HEK293 (cell line): ENCODE data around the gene DBX2.
A peak's percentile ranks its signal among the peaks of the same experiment; 100 is the strongest.

ENCODE experiments used
- CTCF ChIA-PET: fragments of 350-600 bp; formaldehyde crosslinking; extraction: SDS; loops from one replicate; lab custom pipeline; 2021; ENCODE audit warnings: antibody characterized with exemption; lab: Yijun Ruan, JAX
- POLR2A ChIA-PET: fragments of 300-600 bp; formaldehyde crosslinking; extraction: SDS; loops from one replicate; lab custom pipeline; 2020; ENCODE audit warnings: antibody characterized with exemption, inconsistent platforms; lab: Yijun Ruan, JAX
- H3K27ac ChIP-seq: fragments of 200-500 bp; sonication (Bioruptor generic); 2 replicates; pipeline ENCODE4 v1.5.1; 2014; ENCODE audit warnings: low read depth, low read length, control low read depth, inconsistent platforms; ENCODE audit errors: extremely low read depth
- H3K36me3 ChIP-seq, 2 experiments: fragments of 200-500 bp in 1 of 2; sonication (Bioruptor generic) in 1 of 2; 1 replicate in 1 of 2; 2 replicates in 1 of 2; pipeline ENCODE4 v1.5.1; 2014 to 2017; ENCODE audit warnings: inconsistent platforms in 2 of 2, low read length in 2 of 2; ENCODE audit not compliant: control insufficient read depth in 2 of 2, insufficient read depth in 1 of 2
- H3K4me1 ChIP-seq: fragments of 200-500 bp; sonication (Bioruptor generic); 2 replicates; pipeline ENCODE4 v1.5.1; 2014; ENCODE audit warnings: mild to moderate bottlenecking, low read length, inconsistent platforms; ENCODE audit not compliant: control insufficient read depth, insufficient read depth
- H3K4me3 ChIP-seq: 2 replicates; pipeline ENCODE4 v1.5.1; 2011; ENCODE audit warnings: low read depth, mild to moderate bottlenecking, control low read depth, low read length, moderate library complexity
- H3K9me3 ChIP-seq: fragments of 200-500 bp; sonication (Bioruptor generic); 2 replicates; pipeline ENCODE4 v1.5.1; 2014; ENCODE audit warnings: low read depth, low read length, inconsistent platforms; ENCODE audit not compliant: control insufficient read depth, insufficient read depth
- MEIS1 ChIP-seq: sonication (generic); formaldehyde crosslinking; IDR thresholded peaks from 2 replicates; pipeline ENCODE4 v1.8.1; 2022; ENCODE audit warnings: missing genetic modification reagents, mild to moderate bottlenecking, borderline replicate concordance
- PRDM6 ChIP-seq: fragments of 450-650 bp; formaldehyde crosslinking; IDR thresholded peaks from 2 replicates; pipeline ENCODE4 v1.5.1; 2017; ENCODE audit warnings: missing biosample characterization, missing genetic modification characterization
- SP7 ChIP-seq: fragments of 450-650 bp; formaldehyde crosslinking; IDR thresholded peaks from 2 replicates; pipeline ENCODE4 v1.5.1; 2016; ENCODE audit warnings: missing biosample characterization, missing genetic modification characterization
- YY1 ChIP-seq: fragments of 450-650 bp; formaldehyde crosslinking; IDR thresholded peaks from 2 replicates; pipeline ENCODE4 v1.5.1; 2018; ENCODE audit warnings: missing biosample characterization, missing genetic modification characterization
- ZBTB17 ChIP-seq: fragments of 450-650 bp; formaldehyde crosslinking; IDR thresholded peaks from 2 replicates; pipeline ENCODE4 v1.5.1; 2016; ENCODE audit warnings: missing biosample characterization, missing genetic modification characterization
- ZFP69B ChIP-seq: fragments of 450-650 bp; formaldehyde crosslinking; IDR thresholded peaks from 2 replicates; pipeline ENCODE4 v1.5.1; 2016; ENCODE audit warnings: missing biosample characterization, missing genetic modification characterization
- ZNF10 ChIP-seq: fragments of 450-650 bp; formaldehyde crosslinking; IDR thresholded peaks from 2 replicates; pipeline ENCODE4 v1.5.1; 2017; ENCODE audit warnings: missing biosample characterization, missing genetic modification characterization
- ZNF239 ChIP-seq: fragments of 450-650 bp; formaldehyde crosslinking; IDR thresholded peaks from 2 replicates; pipeline ENCODE4 v1.5.1; 2016; ENCODE audit warnings: missing biosample characterization, missing genetic modification characterization
- ZNF311 ChIP-seq: fragments of 450-650 bp; formaldehyde crosslinking; IDR thresholded peaks from 2 replicates; pipeline ENCODE4 v1.5.1; 2017; ENCODE audit warnings: missing biosample characterization, missing genetic modification characterization, borderline replicate concordance
- ZNF335 ChIP-seq: fragments of 450-650 bp; formaldehyde crosslinking; conservative IDR thresholded peaks from 2 replicates; pipeline ENCODE4 v1.5.1; 2016; ENCODE audit warnings: missing biosample characterization, missing genetic modification characterization
- ZNF341 ChIP-seq: fragments of 450-650 bp; formaldehyde crosslinking; IDR thresholded peaks from 2 replicates; pipeline ENCODE4; 2016; ENCODE audit warnings: low read depth, missing biosample characterization, missing genetic modification characterization
- ZNF426 ChIP-seq: fragments of 450-650 bp; formaldehyde crosslinking; IDR thresholded peaks from 2 replicates; pipeline ENCODE4 v1.5.1; 2017; ENCODE audit warnings: missing biosample characterization, missing genetic modification characterization, mild to moderate bottlenecking, inconsistent platforms, moderate library complexity
- ZNF571 ChIP-seq: fragments of 450-650 bp; formaldehyde crosslinking; IDR thresholded peaks from 2 replicates; pipeline ENCODE4 v1.5.0; 2017; ENCODE audit warnings: missing biosample characterization, missing genetic modification characterization
- ZNF585B ChIP-seq: fragments of 450-650 bp; formaldehyde crosslinking; IDR thresholded peaks from 2 replicates; pipeline ENCODE4 v1.5.1; 2016; ENCODE audit warnings: missing biosample characterization, missing genetic modification characterization
- ZNF623 ChIP-seq: fragments of 450-650 bp; formaldehyde crosslinking; IDR thresholded peaks from 2 replicates; pipeline ENCODE4 v1.5.1; 2016; ENCODE audit warnings: missing biosample characterization, missing genetic modification characterization
- ZNF626 ChIP-seq: fragments of 450-650 bp; sonication (Bioruptor Pico); formaldehyde crosslinking; IDR thresholded peaks from 2 replicates; pipeline ENCODE4 v1.5.1; 2018; ENCODE audit warnings: missing biosample characterization, missing genetic modification characterization, inconsistent platforms
- ZNF777 ChIP-seq: fragments of 450-650 bp; formaldehyde crosslinking; IDR thresholded peaks from 2 replicates; pipeline ENCODE4 v1.5.1; 2017; ENCODE audit warnings: missing biosample characterization, missing genetic modification characterization, borderline replicate concordance
- TF ChIP-seq, protein P1 (sequence below): fragments of 450-650 bp; formaldehyde crosslinking; IDR thresholded peaks from 2 replicates; pipeline ENCODE4 v1.5.1; 2016; ENCODE audit warnings: missing biosample characterization, missing genetic modification characterization
- TF ChIP-seq, protein P2 (sequence below): fragments of 450-650 bp; formaldehyde crosslinking; IDR thresholded peaks from 2 replicates; pipeline ENCODE4 v1.5.1; 2016; ENCODE audit warnings: missing biosample characterization, missing genetic modification characterization

Gene DBX2

GRCh38 chr12:45065125-45065626 is 14.3 kb upstream of the DBX2 start:
- H3K4me1 ChIP-seq: no peaks in the 10 kb centered on the region
- no peak overlapping the region for H3K4me3 ChIP-seq
- CTCF ChIA-PET: interaction anchor here (0.6 to 0.8 kb wide), 3 partner anchors 23 to 1251 kb away, joined by 3 to 4 read pairs (median 3); no protein-coding TSS in a partner anchor
- H3K9me3 ChIP-seq: no peaks in the 10 kb centered on the region
- TF ChIP-seq ZNF571 (tag by site-specific recombination): no peak
- TF ChIP-seq, all 188 proteins: peak for 0
- Histone ChIP-seq H3K36me3 (no peaks in the 10 kb centered on the region), H3K27ac (no peak overlapping the region)
- POLR2A ChIA-PET: no interaction called here

DNA sequence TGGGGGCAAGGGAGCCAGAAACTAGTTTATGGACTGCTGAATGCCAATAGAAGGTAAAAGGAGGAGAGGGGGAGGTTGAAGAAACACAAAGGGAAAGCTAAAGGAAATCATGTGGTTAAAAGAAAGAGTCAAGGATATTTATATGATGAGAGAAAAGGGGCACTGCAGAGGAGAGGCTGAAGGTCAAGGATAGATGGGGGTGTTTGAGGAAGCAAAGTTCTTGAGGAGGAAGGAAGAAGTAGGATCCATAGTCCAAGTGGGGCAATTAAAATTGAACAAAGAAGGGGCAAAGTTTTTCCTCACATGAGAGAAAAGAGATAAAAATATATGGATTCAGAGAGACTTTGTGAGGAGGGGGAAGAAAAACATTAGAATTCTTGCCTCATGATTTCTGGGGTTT is 10.1 kb upstream of the DBX2 start:
- TF ChIP-seq PRDM6 (tag by site-specific recombination) (no peak), ZNF426 (tag by site-specific recombination) (no peak), ZNF239 (tag by site-specific recombination) (no peak), MEIS1 (CRISPR knock-in tag) (no peak)
- no peaks in the 10 kb centered on the region for H3K36me3 ChIP-seq
- ChIA-PET CTCF (interaction anchor here (1.9 kb wide), 1 partner anchor 112 kb away, joined by 4 read pairs; no protein-coding TSS in a partner anchor), POLR2A (no interaction called here)
- H3K4me1 ChIP-seq: no peaks in the 10 kb centered on the region
- no peaks in the 10 kb centered on the region for H3K9me3 ChIP-seq
- H3K4me3 ChIP-seq: no peak overlapping the region
- H3K27ac ChIP-seq: no peak overlapping the region

DNA sequence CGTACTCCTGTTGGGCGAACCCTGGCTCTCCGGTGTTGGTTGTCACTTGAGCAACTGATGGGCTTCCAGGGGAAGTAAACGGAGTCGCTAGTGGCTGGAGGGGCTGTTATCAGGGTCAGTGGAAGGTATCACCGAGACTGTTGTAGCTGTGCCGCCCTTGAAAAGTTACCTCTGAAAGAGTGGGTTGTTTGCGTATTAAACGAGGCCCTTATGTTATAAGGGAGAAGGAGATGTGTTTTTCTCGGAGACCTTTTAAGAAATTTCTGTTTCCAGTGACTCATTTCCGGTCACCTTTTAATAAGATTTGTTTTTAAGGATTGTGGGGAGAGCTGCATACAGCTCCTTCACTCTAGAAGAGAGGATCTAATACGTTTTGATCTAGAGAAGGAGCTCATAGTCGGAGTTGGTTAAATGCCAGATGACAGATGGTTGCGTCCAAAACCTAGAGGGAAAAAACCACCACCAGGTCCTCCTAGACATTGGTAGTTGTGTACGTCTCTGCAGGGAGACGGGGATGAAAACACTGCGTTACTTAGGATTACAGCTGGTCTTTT is 750 bp upstream of the DBX2 start:
- Histone ChIP-seq H3K9me3 (no peaks in the 10 kb centered on the region), H3K4me1 (no peaks in the 10 kb centered on the region), H3K36me3 (no peaks in the 10 kb centered on the region), H3K27ac (no peak overlapping the region), H3K4me3 (peak overlapping the region; percentile 56)
- POLR2A ChIA-PET: no interaction called here
- CTCF ChIA-PET: interaction anchor here (0.6 to 1.3 kb wide), 3 partner anchors 79 to 103 kb away, joined by 3 read pairs; no protein-coding TSS in a partner anchor
- TF ChIP-seq YY1 (tag by site-specific recombination): no peak
- no peak for TF ChIP-seq ZNF777 (tag by site-specific recombination)
- TF ChIP-seq ZNF311: no peak
- 0 out of 2 replicates have a peak, but pooled peaks have one; percentile 11 for TF ChIP-seq ZFP69B (tag by site-specific recombination)
- no peak for TF ChIP-seq MEIS1 (CRISPR knock-in tag)
- peak; percentile 23; the same call in 1 of the 2 replicates for TF ChIP-seq ZBTB17 (tag by site-specific recombination)
- no peak for TF ChIP-seq ZNF626 (tag by site-specific recombination)
- TF ChIP-seq ZNF623: no peak
- 0 out of 2 replicates have a peak, but pooled peaks have one; percentile 49 for TF ChIP-seq ZNF341 (tag by site-specific recombination)
- TF ChIP-seq ZNF10 (tag by site-specific recombination): peak; percentile 12; the same call in 1 of the 2 replicates
- no peak for TF ChIP-seq ZNF585B (tag by site-specific recombination)
- TF ChIP-seq ZNF335 (tag by site-specific recombination): peak; percentile 79
- TF ChIP-seq, protein P1, sequence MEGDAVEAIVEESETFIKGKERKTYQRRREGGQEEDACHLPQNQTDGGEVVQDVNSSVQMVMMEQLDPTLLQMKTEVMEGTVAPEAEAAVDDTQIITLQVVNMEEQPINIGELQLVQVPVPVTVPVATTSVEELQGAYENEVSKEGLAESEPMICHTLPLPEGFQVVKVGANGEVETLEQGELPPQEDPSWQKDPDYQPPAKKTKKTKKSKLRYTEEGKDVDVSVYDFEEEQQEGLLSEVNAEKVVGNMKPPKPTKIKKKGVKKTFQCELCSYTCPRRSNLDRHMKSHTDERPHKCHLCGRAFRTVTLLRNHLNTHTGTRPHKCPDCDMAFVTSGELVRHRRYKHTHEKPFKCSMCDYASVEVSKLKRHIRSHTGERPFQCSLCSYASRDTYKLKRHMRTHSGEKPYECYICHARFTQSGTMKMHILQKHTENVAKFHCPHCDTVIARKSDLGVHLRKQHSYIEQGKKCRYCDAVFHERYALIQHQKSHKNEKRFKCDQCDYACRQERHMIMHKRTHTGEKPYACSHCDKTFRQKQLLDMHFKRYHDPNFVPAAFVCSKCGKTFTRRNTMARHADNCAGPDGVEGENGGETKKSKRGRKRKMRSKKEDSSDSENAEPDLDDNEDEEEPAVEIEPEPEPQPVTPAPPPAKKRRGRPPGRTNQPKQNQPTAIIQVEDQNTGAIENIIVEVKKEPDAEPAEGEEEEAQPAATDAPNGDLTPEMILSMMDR (tag by site-specific recombination): no peak
- TF ChIP-seq, protein P2, sequence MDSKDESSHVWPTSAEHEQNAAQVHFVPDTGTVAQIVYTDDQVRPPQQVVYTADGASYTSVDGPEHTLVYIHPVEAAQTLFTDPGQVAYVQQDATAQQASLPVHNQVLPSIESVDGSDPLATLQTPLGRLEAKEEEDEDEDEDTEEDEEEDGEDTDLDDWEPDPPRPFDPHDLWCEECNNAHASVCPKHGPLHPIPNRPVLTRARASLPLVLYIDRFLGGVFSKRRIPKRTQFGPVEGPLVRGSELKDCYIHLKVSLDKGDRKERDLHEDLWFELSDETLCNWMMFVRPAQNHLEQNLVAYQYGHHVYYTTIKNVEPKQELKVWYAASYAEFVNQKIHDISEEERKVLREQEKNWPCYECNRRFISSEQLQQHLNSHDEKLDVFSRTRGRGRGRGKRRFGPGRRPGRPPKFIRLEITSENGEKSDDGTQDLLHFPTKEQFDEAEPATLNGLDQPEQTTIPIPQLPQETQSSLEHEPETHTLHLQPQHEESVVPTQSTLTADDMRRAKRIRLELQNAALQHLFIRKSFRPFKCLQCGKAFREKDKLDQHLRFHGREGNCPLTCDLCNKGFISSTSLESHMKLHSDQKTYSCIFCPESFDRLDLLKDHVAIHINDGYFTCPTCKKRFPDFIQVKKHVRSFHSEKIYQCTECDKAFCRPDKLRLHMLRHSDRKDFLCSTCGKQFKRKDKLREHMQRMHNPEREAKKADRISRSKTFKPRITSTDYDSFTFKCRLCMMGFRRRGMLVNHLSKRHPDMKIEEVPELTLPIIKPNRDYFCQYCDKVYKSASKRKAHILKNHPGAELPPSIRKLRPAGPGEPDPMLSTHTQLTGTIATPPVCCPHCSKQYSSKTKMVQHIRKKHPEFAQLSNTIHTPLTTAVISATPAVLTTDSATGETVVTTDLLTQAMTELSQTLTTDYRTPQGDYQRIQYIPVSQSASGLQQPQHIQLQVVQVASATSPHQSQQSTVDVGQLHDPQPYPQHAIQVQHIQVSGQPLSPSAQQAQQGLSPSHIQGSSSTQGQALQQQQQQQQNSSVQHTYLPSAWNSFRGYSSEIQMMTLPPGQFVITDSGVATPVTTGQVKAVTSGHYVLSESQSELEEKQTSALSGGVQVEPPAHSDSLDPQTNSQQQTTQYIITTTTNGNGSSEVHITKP (tag by site-specific recombination): peak; percentile 87
- 0 out of 2 replicates have a peak, but pooled peaks have one; percentile 5 for TF ChIP-seq SP7 (tag by site-specific recombination)
